ENCODE measurements around the gene ANAPC10.
"Not testable (repeated sequence)": the region's sequence is repeated elsewhere in the genome, so short reads cannot be mapped to it uniquely, and the experiment has no call there.

ANAPC10 gene

GRCh38 chr4:145097821-145098674, at the start of gene ANAPC10, which contains the start of gene ABCE1:
ANAPC10 (minus strand) TSS chr4:145098196; CDS start chr4:145096099, 2,097 bp downstream.
ABCE1 (plus strand) TSS chr4:145098311; CDS start chr4:145104413, 6,102 bp downstream.
- peak; percentile 97 for DNase-seq

- not testable (repeated sequence) for DNase-seq
Observed at GRCh38 chr4:145136219-145136618, 38.2 kb upstream of the ANAPC10 start.

GRCh38 chr4:145132511-145133098, 34.6 kb upstream of the ANAPC10 start:
- no peak for DNase-seq

GRCh38 chr4:145131848-145132247, 33.9 kb upstream of the ANAPC10 start:
- DNase-seq = no peak

- DNase-seq = no peak
Observed at GRCh38 chr4:145130788-145131399, 32.9 kb upstream of the ANAPC10 start.

- no peak for DNase-seq
Observed at GRCh38 chr4:145130130-145130529, 32.1 kb upstream of the ANAPC10 start.

GRCh38 chr4:145125396-145125795, 27.4 kb upstream of the ANAPC10 start:
- no peak for DNase-seq

- DNase-seq = no peak
Observed at GRCh38 chr4:145108128-145108527, 10.1 kb upstream of the ANAPC10 start.

- no peak for DNase-seq
Observed at GRCh38 chr4:145107126-145107525, 9.1 kb upstream of the ANAPC10 start.

GRCh38 chr4:145103496-145103895, 5.5 kb upstream of the ANAPC10 start:
- no peak for DNase-seq

GRCh38 chr4:145102619-145103018, 4.6 kb upstream of the ANAPC10 start:
- DNase-seq = no peak

GRCh38 chr4:145101091-145101490, 3.1 kb upstream of the ANAPC10 start:
- no peak for DNase-seq

- no peak for DNase-seq
Observed at GRCh38 chr4:145099653-145100052, 1.7 kb upstream of the ANAPC10 start.

- DNase-seq = peak; percentile 63
Observed at GRCh38 chr4:145098675-145099037, 660 bp upstream of the ANAPC10 start.

GRCh38 chr4:145097331-145097820, 620 bp downstream of the ANAPC10 start:
- no peak for DNase-seq

GRCh38 chr4:145093638-145094037, 4.4 kb downstream of the ANAPC10 start:
- DNase-seq = no peak

- no peak for DNase-seq
Observed at GRCh38 chr4:145090380-145090779, 7.6 kb downstream of the ANAPC10 start.

- no peak for DNase-seq
Observed at GRCh38 chr4:145083891-145084605, 13.9 kb downstream of the ANAPC10 start.

GRCh38 chr4:145081756-145082155, 16.2 kb downstream of the ANAPC10 start:
- no peak for DNase-seq

- DNase-seq = no peak
Observed at GRCh38 chr4:145076469-145076855, 21.5 kb downstream of the ANAPC10 start.

GRCh38 chr4:145075742-145076468, 22.1 kb downstream of the ANAPC10 start:
- DNase-seq = no peak

- DNase-seq = no peak
Observed at GRCh38 chr4:145071560-145071959, 26.4 kb downstream of the ANAPC10 start.

Data from stimulated activated CD4-positive, alpha-beta T cell treated with anti-CD3 and anti-CD28 coated beads, Interleukin-4, amount 100 ng/mL, for 24 hours (primary cell).